GM12892 (cell line): ENCODE measurements around the gene FGG.

Source experiments
- POLR2A ChIP-seq: IDR thresholded peaks from 2 replicates; pipeline ENCODE4 v1.6.1; 2011; ENCODE audit warnings: low read depth, low read length, control low read depth
- POLR2AphosphoS5 ChIP-seq: IDR thresholded peaks from 2 replicates; pipeline ENCODE4 v1.6.1; 2011; ENCODE audit warnings: low read depth, low read length, control low read depth
- TAF1 ChIP-seq: IDR thresholded peaks from 2 replicates; pipeline ENCODE4 v1.6.1; 2011; ENCODE audit warnings: low read depth, mild to moderate bottlenecking, control low read depth, low read length, borderline replicate concordance

GRCh38 chr4:154583677-154584076 is 28.8 kb downstream of the FGG start:
- TF ChIP-seq POLR2A (no peak), POLR2AphosphoS5 (no peak), TAF1 (no peak)
